K562 (cell line): ENCODE measurements around the gene CDK14.

Experiments
- ATF4 ChIP-seq: fragments of 450-650 bp; formaldehyde crosslinking; IDR thresholded peaks from 2 replicates; pipeline ENCODE4 v1.4.0; 2022; ENCODE audit warnings: mild to moderate bottlenecking, moderate library complexity
- CHCHD3 ChIP-seq: fragments of 250-450 bp; sonication (Bioruptor Pico); IDR thresholded peaks from 2 replicates; pipeline ENCODE4 v2.1.2; 2022; ENCODE audit warnings: mild to moderate bottlenecking
- CTCF ChIP-seq, 3 experiments: IDR thresholded peaks in 2 of 3; conservative IDR thresholded peaks in 1 of 3; 2 replicates each; pipeline ENCODE4 v1.5.1; 2011 to 2012; ENCODE audit warnings: low read length in 3 of 3, mild to moderate bottlenecking in 3 of 3, control low read depth in 2 of 3, improper control_type of control experiment in 1 of 3, inconsistent platforms in 1 of 3, low read depth in 1 of 3, mixed read lengths in 1 of 3, moderate library complexity in 1 of 3; ENCODE audit not compliant: insufficient read depth in 2 of 3
- EP300 ChIP-seq: IDR thresholded peaks from 2 replicates; pipeline ENCODE4 v1.6.1; 2012; ENCODE audit warnings: low read length, improper control_type of control experiment
- HDAC8 ChIP-seq: fragments of 450-650 bp; IDR thresholded peaks from 2 replicates; pipeline ENCODE4 v1.6.1; 2016; ENCODE audit warnings: mild to moderate bottlenecking, missing genetic modification characterization, moderate library complexity, missing compliant biosample characterization
- L3MBTL2 ChIP-seq: fragments of 450-650 bp; IDR thresholded peaks from 2 replicates; pipeline ENCODE4 v1.6.1; 2016; ENCODE audit warnings: mild to moderate bottlenecking, moderate library complexity
- MBD2 ChIP-seq: sonication (generic); IDR thresholded peaks from 2 replicates; pipeline ENCODE4 v1.6.1; 2016; ENCODE audit warnings: low read depth, borderline replicate concordance
- MXI1 ChIP-seq: IDR thresholded peaks from 2 replicates; pipeline ENCODE4 v1.6.1; 2011; ENCODE audit warnings: low read depth, mild to moderate bottlenecking, improper control_type of control experiment, low read length
- PHF8 ChIP-seq: fragments of 200-600 bp; sonication (generic); IDR thresholded peaks from 2 replicates; pipeline ENCODE4 v1.6.1; 2012; ENCODE audit warnings: mixed run types, mild to moderate bottlenecking, inconsistent platforms, low read length, moderate library complexity, borderline replicate concordance
- POLR2A ChIP-seq: fragments of 450-650 bp; conservative IDR thresholded peaks from 2 replicates; pipeline ENCODE4 v1.6.1; 2016
- TCFL5 ChIP-seq: fragments of 250-450 bp; sonication (Bioruptor Pico); conservative IDR thresholded peaks from 2 replicates; pipeline ENCODE4 v1.6.1; 2021; ENCODE audit warnings: mild to moderate bottlenecking, moderate library complexity, matching md5 sums

- no peak for TF ChIP-seq POLR2A
- no peak for TF ChIP-seq ATF4 (CRISPR knock-in tag)
- TF ChIP-seq EP300 = no peak
- no peak for TF ChIP-seq PHF8
- no peak for TF ChIP-seq TCFL5 (CRISPR knock-in tag)
- no peak for TF ChIP-seq CHCHD3 (CRISPR knock-in tag)
- TF ChIP-seq MXI1 = no peak
- TF ChIP-seq HDAC8 (tag) = no peak
- no peak for TF ChIP-seq L3MBTL2
- no peak for TF ChIP-seq CTCF (IDR thresholded peaks at IDR 0.05 in 2 of 3, conservative IDR thresholded peaks at IDR 0.05 in 1 of 3; ENCODE audit: insufficient read depth in 2 of 3, low read depth in 1 of 3, low read length in 3 of 3)
- no peak for TF ChIP-seq MBD2
These were observed 485.9 kb downstream of the CDK14 start for GRCh38 chr7:91082038-91082437.
